Calu3 (cell line): ENCODE measurements around the gene CPXM1. TPM values are rescaled to one million over a fixed set of nuclear protein-coding genes. Genes with fewer than 3 reads are reported as not detected.

Experiments used
- BruUV-seq: library from RNA; stranded (reverse); fragments of 400-500 nt; replicated peaks from 2 replicates; lab custom pipeline; 2021; lab: Mats Ljungman, UMichigan
- CTCF ChIA-PET: fragments of 300-600 bp; sonication (Branson Sonifier 250); formaldehyde crosslinking; loops from one replicate; lab custom pipeline; 2022; ENCODE audit warnings: antibody characterized with exemption; lab: Charles Lee
- DNase-seq: peaks from one replicate; pipeline ENCODE4 v3.0.0; 2022
- H3K27ac Mint-ChIP-seq: one replicate; pipeline ENCODE4 v1.8.0; 2022; ENCODE audit warnings: mixed read lengths; ENCODE audit not compliant: unreplicated experiment
- H3K27me3 Mint-ChIP-seq: one replicate; pipeline ENCODE4 v1.8.0; 2022; ENCODE audit warnings: mixed read lengths; ENCODE audit not compliant: unreplicated experiment
- H3K36me3 Mint-ChIP-seq: one replicate; pipeline ENCODE4 v1.8.0; 2022; ENCODE audit warnings: mild to moderate bottlenecking, moderate library complexity, mixed read lengths; ENCODE audit not compliant: insufficient read depth, unreplicated experiment
- H3K4me1 Mint-ChIP-seq: one replicate; pipeline ENCODE4 v1.8.0; 2022; ENCODE audit warnings: mild to moderate bottlenecking, low read depth, mixed read lengths; ENCODE audit not compliant: unreplicated experiment
- H3K4me3 Mint-ChIP-seq: one replicate; pipeline ENCODE4 v1.8.0; 2022; ENCODE audit warnings: mild to moderate bottlenecking, low read depth, moderate library complexity, mixed read lengths; ENCODE audit not compliant: unreplicated experiment
- H3K9me3 Mint-ChIP-seq: one replicate; pipeline ENCODE4 v1.8.0; 2022; ENCODE audit warnings: low read depth, mixed read lengths; ENCODE audit not compliant: unreplicated experiment
- CTCF ChIP-seq: fragments of 200-600 bp; IDR thresholded peaks from one replicate; pipeline ENCODE4 v1.8.0; 2022; ENCODE audit warnings: antibody characterized with exemption; ENCODE audit not compliant: unreplicated experiment
- intact Hi-C: fragments of 100-400 bp; cut with micrococcal nuclease; formaldehyde crosslinking; loops from one replicate; pipeline ENCODE4 v1.10.0; 2022; ENCODE audit not compliant: unreplicated experiment
- total RNA-seq: library from RNA; stranded (reverse); gene quantifications from 2 replicates; pipeline ENCODE4 v1.2.3, GENCODE V29; 2022

The CPXM1 gene
- total RNA-seq, 1 experiment from 2014 or later: 0.14 TPM

DNA sequence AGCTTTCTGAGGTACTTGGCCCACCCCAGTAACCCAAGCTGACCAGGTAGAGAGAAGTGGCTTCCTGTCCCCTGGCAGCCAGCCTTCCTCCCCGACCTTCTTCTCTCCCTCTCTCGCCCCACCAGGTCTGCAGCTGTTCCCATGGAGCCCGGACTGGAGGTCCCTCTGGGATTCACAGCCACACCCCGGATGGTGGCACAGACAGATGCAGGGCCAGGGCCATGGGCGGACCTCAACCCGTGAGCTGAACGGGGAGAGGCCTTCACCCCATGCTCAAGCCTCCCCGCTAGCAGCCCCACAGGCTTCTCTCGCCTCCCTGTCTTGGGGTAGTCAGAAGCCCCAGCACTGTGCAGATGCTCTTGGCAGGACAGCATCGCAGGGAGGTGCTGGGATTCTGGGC, 41.3 kb downstream of the CPXM1 start:
- CTCF ChIA-PET: no interaction called here
- Mint-ChIP-seq H3K27me3 (peaks cover 57% of the 10 kb centered on the region), H3K36me3 (no peaks in the 10 kb centered on the region), H3K9me3 (no peaks in the 10 kb centered on the region), H3K4me3 (no peak overlapping the region), H3K27ac (no peak overlapping the region), H3K4me1 (no peaks in the 10 kb centered on the region)
- no peak for TF ChIP-seq CTCF
- BruUV-seq: no TSS peak
- intact Hi-C loops: no loop called here
- no peak for DNase-seq

DNA sequence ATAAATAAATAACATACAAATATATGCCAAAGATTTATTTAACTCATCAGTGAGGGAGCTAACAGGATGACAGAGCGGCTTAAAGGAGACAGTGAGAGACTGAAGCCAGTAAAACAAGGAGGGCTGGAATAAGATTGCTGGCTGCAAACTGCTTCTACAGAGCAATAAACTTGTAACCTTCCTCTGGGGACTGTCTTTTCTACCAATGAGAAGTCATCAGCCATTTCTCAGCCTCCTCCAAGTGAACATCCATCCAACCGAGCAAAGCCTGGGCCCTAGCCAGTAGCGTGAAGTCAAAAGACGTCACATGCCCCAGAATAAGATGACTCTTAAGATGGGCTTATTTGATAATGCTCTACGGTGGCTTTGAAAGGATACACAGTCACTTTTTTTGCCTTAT, 42.5 kb downstream of the CPXM1 start:
- H3K27me3 Mint-ChIP-seq: peaks cover 60% of the 10 kb centered on the region

GRCh38 chr20:2757001-2757400, 43.4 kb downstream of the CPXM1 start:
- BruUV-seq: no TSS peak
- H3K36me3 Mint-ChIP-seq: no peaks in the 10 kb centered on the region
- no peak for DNase-seq
- H3K4me3 Mint-ChIP-seq: no peak overlapping the region
- H3K4me1 Mint-ChIP-seq: no peaks in the 10 kb centered on the region
- H3K27ac Mint-ChIP-seq: no peak overlapping the region
- CTCF ChIA-PET: no interaction called here
- TF ChIP-seq CTCF: no peak
- no peaks in the 10 kb centered on the region for H3K9me3 Mint-ChIP-seq
- intact Hi-C loops: no loop called here
- peaks cover 55% of the 10 kb centered on the region for H3K27me3 Mint-ChIP-seq

More for the DNA sequence above, 42.5 kb downstream of the CPXM1 start:
- CTCF ChIA-PET: interaction anchor here (0.5 kb wide), 1 partner anchor 62 kb away, joined by 4 read pairs; no protein-coding TSS in a partner anchor
- Mint-ChIP-seq H3K9me3 (no peaks in the 10 kb centered on the region), H3K36me3 (no peaks in the 10 kb centered on the region), H3K27ac (no peak overlapping the region), H3K4me1 (no peaks in the 10 kb centered on the region), H3K4me3 (no peak overlapping the region)
- no peak for DNase-seq
- no peak for TF ChIP-seq CTCF
- BruUV-seq: no TSS peak
- intact Hi-C loops: no loop called here

- H3K4me1 Mint-ChIP-seq: no peaks in the 10 kb centered on the region
- CTCF ChIA-PET: interaction anchor here (1.0 kb wide), 1 partner anchor 96 kb away, joined by 7 read pairs; no protein-coding TSS in a partner anchor
- intact Hi-C loops: loop anchor here (1.0 kb wide), 1 partner anchor 96 kb away; no protein-coding TSS in a partner anchor
- peaks cover 55% of the 10 kb centered on the region for H3K27me3 Mint-ChIP-seq
- TF ChIP-seq CTCF: no peak
- H3K4me3 Mint-ChIP-seq: no peak overlapping the region
- no peaks in the 10 kb centered on the region for H3K9me3 Mint-ChIP-seq
- no peak overlapping the region for H3K27ac Mint-ChIP-seq
- DNase-seq: peak; percentile 24
- H3K36me3 Mint-ChIP-seq: no peaks in the 10 kb centered on the region
- BruUV-seq: no TSS peak
Observed at GRCh38 chr20:2756056-2756611, 44.3 kb downstream of the CPXM1 start.
